Right lobe of liver (tissue), 4 donors: ENCODE measurements around the gene CYSTM1.

Experiments used
- POLR2A ChIP-seq: fragments of 450-650 bp; IDR thresholded peaks from one replicate; pipeline ENCODE4 v1.6.1; 2017; ENCODE audit warnings: antibody characterized with exemption, mild to moderate bottlenecking
- TF ChIP-seq, protein P1 (sequence below), 4 donors: fragments of 200-600 bp in 3 of 4; fragments of 450-650 bp in 1 of 4; IDR thresholded peaks; one replicate each; pipeline versions ENCODE4 v1.5.1 to v1.8.0; 2016 to 2022; ENCODE audit warnings: antibody characterized with exemption in 4 of 4, mild to moderate bottlenecking in 2 of 4
- donor health status: DM: no; HTN: no; CAD: no.
- donor health status: DM: no; HTN: no; CAD: no.
- donor health status: DM: no; HTN: yes; CAD: no.

DNA sequence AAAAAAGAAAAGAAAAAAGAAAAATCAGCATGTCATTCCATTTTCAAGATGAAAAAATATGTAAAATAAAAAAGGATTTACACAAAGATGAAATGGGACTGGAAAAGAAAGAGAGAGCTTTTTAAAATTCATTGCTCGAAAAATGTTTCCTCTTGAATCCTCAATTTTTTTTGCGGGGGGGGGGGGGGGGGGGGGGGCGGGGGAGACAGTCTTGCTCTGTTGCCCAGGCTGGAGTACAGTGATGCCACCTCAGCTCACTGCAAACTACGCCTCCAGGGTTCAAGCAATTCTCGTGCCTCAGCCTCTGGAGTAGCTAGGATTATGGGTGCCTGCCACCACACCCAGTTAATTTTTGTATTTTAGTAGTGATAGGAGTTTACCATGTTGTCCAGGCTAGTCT lies 111.4 kb downstream of the CYSTM1 start:
- TF ChIP-seq, protein P1, sequence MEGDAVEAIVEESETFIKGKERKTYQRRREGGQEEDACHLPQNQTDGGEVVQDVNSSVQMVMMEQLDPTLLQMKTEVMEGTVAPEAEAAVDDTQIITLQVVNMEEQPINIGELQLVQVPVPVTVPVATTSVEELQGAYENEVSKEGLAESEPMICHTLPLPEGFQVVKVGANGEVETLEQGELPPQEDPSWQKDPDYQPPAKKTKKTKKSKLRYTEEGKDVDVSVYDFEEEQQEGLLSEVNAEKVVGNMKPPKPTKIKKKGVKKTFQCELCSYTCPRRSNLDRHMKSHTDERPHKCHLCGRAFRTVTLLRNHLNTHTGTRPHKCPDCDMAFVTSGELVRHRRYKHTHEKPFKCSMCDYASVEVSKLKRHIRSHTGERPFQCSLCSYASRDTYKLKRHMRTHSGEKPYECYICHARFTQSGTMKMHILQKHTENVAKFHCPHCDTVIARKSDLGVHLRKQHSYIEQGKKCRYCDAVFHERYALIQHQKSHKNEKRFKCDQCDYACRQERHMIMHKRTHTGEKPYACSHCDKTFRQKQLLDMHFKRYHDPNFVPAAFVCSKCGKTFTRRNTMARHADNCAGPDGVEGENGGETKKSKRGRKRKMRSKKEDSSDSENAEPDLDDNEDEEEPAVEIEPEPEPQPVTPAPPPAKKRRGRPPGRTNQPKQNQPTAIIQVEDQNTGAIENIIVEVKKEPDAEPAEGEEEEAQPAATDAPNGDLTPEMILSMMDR (IDR thresholded peaks at IDR 0.05) = no peak
- TF ChIP-seq POLR2A = no peak
